GM19238 (cell line): ENCODE results near the gene DCAF12.
"Not testable (repeated sequence)": the region's sequence is repeated elsewhere in the genome, so short reads cannot be mapped to it uniquely, and the experiment has no call there.

Experiments used
- DNase-seq: peaks from one replicate; pipeline ENCODE4 v3.0.0; 2011; ENCODE audit warnings: low spot score; ENCODE audit not compliant: insufficient read length

The DCAF12 gene

DNA sequence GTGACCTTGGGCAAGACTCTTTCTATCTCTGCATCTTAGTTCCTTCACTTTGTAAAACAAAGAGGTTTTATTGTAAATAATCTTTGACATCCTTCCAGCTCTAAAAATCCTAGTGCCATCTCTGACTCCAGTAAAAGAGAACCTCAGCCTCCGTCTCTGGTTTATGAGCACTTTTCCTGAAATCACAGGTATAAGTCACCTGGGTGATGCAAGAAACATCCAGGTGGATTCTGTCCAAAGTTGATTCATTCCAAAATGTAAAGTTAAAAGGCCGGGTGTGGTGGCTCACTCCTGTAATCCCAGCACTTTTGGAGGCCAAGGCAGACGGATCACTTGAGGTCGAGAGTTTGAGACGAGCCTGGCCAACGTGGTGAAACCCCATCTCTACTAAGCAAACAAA is 56.7 kb downstream of the DCAF12 start:
- no peak for DNase-seq

DNA sequence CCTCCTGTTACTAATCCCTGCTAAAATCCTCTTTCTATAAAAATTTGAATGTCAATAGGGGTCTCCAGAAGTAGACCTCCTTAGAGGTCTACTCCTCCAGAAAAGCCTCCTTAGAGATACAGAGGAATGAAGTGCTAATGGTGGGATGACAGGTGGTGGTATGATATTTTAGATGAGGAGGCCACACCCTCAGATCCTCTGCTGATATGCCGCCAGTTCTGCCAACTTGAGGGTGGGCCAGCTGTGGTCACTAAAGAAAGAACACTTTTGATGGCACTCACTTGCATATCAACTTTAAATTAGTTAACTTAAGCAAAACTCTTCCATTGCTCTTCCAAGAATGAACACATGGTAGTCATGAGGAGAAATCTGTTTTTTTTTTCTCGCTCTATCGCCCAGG is 61.0 kb downstream of the DCAF12 start:
- no peak for DNase-seq

- DNase-seq = no peak
Observed at GRCh38 chr9:34059954-34060353, 66.5 kb downstream of the DCAF12 start.

DNA sequence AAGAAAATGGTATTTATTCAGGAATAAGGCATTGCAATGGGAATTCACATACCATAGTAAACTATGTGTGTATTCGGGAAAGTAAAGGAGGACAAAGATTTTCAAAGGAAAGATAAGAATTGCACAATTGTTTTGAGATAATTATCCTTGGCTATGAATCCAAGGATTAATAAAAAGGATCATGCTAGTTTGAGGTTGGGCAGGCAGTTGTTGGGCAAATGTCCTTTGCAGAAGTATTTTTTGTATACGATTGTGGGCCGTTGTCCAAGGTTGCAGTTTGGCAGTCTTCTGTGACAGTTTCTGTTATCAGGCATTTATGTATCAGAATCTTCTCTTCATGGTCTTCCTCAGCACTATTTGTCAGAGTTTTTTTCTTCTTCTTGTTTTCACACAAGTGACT is 67.2 kb downstream of the DCAF12 start:
- no peak for DNase-seq

- no peak for DNase-seq
Observed at GRCh38 chr9:34049630-34050384, 76.7 kb downstream of the DCAF12 start.

GRCh38 chr9:34048727-34049629 is 77.5 kb downstream of the DCAF12 start, which contains the start of gene UBAP2:
TSS of gene UBAP2 (minus strand) at chr9:34048887. CDS start at chr9:34017148, 31,739 bp downstream.
- DNase-seq = peak; percentile 81

- peak; percentile 36 for DNase-seq
Observed at GRCh38 chr9:34047864-34048726, 78.4 kb downstream of the DCAF12 start.

DNA sequence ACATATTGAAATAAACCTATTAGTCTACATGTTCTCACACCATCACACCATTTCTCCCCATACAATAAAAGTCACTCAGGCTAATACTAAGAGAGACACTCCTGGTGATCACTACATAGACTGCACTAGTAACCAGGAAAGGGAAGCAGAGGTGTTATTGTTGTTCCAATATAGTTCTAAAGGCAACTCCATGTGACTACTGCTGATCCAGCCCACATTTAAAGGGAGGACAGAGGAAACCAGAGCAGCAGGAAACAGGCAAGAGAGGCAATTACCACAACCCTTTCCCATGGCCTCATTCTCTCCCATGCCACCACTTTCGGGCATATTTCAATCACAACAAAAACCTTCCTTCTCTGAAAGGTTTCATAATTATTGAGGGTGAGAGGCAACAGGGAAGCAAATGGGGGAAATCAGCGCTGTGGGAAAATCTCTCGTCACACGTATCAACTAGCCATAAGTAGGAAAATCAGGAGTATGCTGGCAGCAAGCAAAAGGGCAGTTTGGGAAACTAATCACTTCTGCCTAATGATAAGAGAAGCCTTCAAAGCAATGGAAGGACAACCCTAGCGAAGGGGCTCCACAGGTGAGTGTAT is 79.6 kb downstream of the DCAF12 start:
- DNase-seq = no peak

DNA sequence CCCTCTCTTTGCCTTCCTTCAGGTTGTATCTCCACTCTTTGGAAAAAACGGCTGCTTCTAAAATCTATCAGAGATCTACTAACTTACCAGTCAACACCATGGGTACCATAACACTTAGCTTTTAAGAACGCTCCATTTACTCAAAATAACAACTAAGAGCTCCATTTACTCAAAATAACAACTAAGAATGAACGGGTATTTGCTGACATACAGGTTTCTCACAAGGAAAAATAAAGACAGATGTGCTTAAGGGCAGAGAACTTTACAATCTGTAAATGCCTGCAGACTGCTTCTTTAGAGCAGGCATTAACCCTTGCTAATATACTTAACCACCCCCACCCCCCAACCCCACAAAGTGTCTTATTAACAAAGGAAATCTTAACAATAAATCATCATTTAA is 80.6 kb downstream of the DCAF12 start:
- DNase-seq = no peak

DNA sequence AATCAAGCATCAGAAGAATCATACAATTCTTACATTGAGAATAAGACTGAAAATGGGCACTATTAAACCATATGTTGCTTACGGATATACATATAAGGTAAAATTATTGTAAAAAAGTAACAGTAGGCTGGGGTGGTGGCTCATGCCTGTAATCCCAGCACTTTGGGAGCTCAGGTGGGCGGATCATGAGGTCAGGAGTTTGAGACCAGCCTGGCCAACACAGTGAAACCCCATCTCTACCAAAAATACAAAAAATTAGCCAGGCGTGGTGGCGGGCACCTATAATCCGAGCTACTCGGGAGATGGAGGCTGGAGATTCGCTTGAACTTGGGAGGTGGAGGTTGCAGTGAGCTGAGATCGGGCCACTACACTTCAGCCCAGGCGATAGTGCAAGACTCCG is 84.4 kb downstream of the DCAF12 start:
- DNase-seq = not testable (repeated sequence)

DNA sequence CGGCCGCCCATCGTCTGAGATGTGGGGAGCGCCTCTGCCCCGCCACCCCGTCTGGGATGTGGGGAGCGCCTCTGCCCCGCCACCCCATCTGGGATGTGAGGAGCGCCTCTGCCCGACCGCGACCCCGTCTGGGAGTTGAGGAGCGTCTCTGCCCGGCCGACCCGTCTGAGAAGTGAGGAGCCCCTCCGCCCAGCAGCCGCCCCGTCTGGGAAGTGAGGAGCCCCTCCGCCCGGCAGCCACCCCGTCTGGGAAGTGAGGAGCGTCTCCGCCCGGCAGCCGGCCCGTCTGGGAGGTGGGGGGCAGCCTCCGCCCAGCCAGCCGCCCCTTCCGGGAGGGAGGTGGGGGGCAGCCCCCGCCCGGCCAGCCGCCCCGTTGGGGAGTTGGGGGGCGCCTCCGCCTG is 87.6 kb downstream of the DCAF12 start:
- DNase-seq = not testable (repeated sequence)

GRCh38 chr9:34037626-34038025 is 88.9 kb downstream of the DCAF12 start:
- no peak for DNase-seq

DNA sequence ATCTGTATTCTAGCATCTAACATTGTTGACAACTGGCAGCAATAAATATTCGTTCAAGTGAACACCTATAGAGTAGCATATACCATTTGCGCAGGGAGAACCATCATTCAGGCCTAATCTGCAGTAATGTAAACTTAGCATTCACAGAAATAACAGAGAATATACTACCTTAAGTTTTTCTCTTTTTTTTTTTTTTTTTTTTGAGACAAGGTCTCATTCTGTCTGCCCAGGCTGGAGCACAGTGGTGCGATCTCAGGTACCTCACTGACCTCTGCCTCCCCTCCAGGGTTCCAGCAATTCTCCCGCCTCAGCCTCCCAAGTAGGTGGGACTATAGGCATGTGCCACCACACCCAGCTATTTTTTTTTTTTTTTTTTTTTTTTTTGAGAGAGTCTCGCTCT is 89.9 kb downstream of the DCAF12 start:
- DNase-seq = no peak
